ENCODE measurements around the gene STAM2.
"Not testable (repeated sequence)": the region's sequence is repeated elsewhere in the genome, so short reads cannot be mapped to it uniquely, and the experiment has no call there.

The STAM2 gene

DNA sequence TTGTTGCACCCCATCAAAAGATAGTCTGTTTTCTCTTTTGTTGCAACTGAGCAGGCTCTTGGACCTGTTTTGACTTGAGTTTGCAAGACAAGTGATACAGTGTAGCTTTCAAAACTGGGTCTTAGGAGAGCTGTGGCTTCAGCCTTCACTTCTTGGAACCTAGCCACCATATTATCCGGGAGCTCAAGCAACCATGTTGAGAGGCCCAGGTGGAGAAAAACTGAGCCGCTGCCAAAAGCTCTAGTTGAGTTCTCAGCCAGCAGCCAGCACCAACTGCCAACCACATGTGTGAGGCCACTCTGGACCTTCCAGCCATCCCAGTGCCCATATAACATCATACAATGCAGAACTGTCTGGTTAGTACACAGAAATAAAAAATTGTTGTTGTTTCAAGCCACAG, 82.1 kb downstream of the STAM2 start:
- TF ChIP-seq, protein P1, sequence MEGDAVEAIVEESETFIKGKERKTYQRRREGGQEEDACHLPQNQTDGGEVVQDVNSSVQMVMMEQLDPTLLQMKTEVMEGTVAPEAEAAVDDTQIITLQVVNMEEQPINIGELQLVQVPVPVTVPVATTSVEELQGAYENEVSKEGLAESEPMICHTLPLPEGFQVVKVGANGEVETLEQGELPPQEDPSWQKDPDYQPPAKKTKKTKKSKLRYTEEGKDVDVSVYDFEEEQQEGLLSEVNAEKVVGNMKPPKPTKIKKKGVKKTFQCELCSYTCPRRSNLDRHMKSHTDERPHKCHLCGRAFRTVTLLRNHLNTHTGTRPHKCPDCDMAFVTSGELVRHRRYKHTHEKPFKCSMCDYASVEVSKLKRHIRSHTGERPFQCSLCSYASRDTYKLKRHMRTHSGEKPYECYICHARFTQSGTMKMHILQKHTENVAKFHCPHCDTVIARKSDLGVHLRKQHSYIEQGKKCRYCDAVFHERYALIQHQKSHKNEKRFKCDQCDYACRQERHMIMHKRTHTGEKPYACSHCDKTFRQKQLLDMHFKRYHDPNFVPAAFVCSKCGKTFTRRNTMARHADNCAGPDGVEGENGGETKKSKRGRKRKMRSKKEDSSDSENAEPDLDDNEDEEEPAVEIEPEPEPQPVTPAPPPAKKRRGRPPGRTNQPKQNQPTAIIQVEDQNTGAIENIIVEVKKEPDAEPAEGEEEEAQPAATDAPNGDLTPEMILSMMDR (IDR thresholded peaks at IDR 0.05; ENCODE audit: insufficient read depth, low read length, poor library complexity, severe bottlenecking), result no peak

DNA sequence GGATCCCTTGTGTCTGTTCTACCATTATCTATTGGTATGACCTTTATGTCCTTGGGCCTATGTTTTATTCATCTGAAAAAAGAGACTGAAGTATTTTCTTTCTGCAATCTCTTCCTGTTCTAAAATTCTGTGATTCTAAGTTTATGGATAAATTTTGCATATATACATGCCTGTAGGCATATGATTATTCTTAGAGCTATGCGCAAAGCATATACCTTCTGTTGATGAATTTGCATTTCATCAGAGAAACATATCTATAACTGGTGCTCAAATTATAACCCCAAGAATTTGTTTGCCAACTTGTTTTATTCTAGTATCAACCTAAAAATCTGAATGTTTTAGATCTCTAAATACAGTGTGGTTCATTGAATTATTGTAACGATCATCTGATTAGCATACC, 83.5 kb downstream of the STAM2 start:
- TF ChIP-seq, protein P1 (IDR thresholded peaks at IDR 0.05; ENCODE audit: insufficient read depth, low read length, poor library complexity, severe bottlenecking), result no peak
- Histone ChIP-seq H3K4me3 (replicated peaks; ENCODE audit: low read depth, low read length) (no peak overlapping the region), H3K36me3 (ENCODE audit: control insufficient read depth, insufficient read depth, low read length) (no peaks in the 10 kb centered on the region; the same call in 1 of the 2 replicates), H3K27me3 (replicated peaks; ENCODE audit: control insufficient read depth, insufficient read depth, low read length) (no peaks in the 10 kb centered on the region)
- DNase-seq (ENCODE audit: extremely low read depth, insufficient read length), result no peak

More for the DNA sequence above, 82.1 kb downstream of the STAM2 start:
- H3K36me3 ChIP-seq (ENCODE audit: control insufficient read depth, insufficient read depth, low read length), result no peaks in the 10 kb centered on the region; the same call in 1 of the 2 replicates
- no peak for DNase-seq (ENCODE audit: extremely low read depth, insufficient read length)
- no peaks in the 10 kb centered on the region for H3K27me3 ChIP-seq (replicated peaks; ENCODE audit: control insufficient read depth, insufficient read depth, low read length)
- H3K4me3 ChIP-seq (replicated peaks; ENCODE audit: low read depth, low read length), result no peak overlapping the region

DNA sequence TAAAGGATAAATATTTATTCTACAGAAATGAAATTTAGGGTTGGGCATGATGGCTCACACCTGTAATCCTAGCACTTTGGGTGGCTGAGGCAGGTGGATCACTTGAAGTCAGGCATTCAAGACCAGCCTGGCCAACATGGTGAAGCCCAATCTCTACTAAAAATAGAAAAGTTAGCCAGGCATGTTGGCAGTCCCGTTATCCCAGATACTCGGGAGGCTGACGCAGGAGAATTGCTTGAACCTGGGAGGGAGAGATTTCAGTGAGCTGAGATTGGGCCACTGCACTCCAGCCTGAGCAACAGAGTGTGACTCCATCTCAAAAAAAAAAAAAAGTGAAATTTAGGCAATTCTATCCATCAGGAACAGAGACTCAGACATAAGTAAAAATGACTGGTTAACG, 84.8 kb downstream of the STAM2 start:
- H3K4me3 ChIP-seq (replicated peaks; ENCODE audit: low read depth, low read length); DNase-seq (ENCODE audit: extremely low read depth, insufficient read length); H3K27me3 ChIP-seq (replicated peaks; ENCODE audit: control insufficient read depth, insufficient read depth, low read length); H3K36me3 ChIP-seq (ENCODE audit: control insufficient read depth, insufficient read depth, low read length): not testable (repeated sequence)

DNA sequence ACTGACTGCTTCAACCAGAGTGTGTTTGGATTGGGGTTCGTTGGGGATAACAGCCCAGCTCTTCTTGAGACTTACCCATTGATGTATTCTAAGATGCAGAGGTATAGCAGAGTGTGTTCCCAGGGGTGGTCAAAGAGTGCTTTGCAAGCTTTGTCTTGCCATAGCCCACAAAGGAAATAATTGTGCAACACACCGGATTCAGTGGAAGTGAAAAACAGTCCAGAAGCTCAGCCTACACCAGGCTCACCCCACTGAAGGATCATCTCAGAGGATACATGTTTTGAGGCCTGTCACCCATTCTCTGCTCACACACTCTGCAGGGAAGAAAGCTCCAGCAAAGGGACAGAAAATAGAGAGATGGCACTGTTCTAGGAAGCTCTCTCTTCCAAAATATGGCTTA, 86.3 kb downstream of the STAM2 start:
- H3K4me3 ChIP-seq (replicated peaks; ENCODE audit: low read depth, low read length), result no peak overlapping the region
- H3K36me3 ChIP-seq (ENCODE audit: control insufficient read depth, insufficient read depth, low read length), result no peaks in the 10 kb centered on the region; the same call in 1 of the 2 replicates
- TF ChIP-seq, protein P1 (IDR thresholded peaks at IDR 0.05; ENCODE audit: insufficient read depth, low read length, poor library complexity, severe bottlenecking), result no peak
- DNase-seq (ENCODE audit: extremely low read depth, insufficient read length), result no peak
- H3K27me3 ChIP-seq (replicated peaks; ENCODE audit: control insufficient read depth, insufficient read depth, low read length), result no peaks in the 10 kb centered on the region

DNA sequence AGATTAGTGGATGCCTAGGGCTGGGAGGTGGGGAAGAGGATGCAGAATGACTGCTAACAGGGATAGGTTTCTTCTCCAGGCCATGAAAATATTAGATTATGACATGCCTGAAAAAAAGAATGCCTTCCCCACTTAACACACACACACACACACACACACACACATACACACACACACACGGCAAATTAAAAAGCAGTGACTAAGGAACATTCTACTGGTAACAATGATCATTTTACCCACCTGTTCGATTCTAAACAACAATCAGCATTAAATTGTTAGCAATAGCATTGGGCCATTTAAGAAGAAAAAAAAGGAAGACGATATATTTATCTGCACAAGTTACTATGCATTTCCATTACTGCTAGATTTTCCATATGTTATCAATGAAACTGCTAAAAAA, 87.6 kb downstream of the STAM2 start:
- Histone ChIP-seq H3K27me3 (replicated peaks; ENCODE audit: control insufficient read depth, insufficient read depth, low read length) (no peaks in the 10 kb centered on the region), H3K36me3 (ENCODE audit: control insufficient read depth, insufficient read depth, low read length) (no peaks in the 10 kb centered on the region; the same call in 1 of the 2 replicates), H3K4me3 (replicated peaks; ENCODE audit: low read depth, low read length) (no peak overlapping the region)
- no peak for DNase-seq (ENCODE audit: extremely low read depth, insufficient read length)
- TF ChIP-seq, protein P1 (IDR thresholded peaks at IDR 0.05; ENCODE audit: insufficient read depth, low read length, poor library complexity, severe bottlenecking), result no peak

DNA sequence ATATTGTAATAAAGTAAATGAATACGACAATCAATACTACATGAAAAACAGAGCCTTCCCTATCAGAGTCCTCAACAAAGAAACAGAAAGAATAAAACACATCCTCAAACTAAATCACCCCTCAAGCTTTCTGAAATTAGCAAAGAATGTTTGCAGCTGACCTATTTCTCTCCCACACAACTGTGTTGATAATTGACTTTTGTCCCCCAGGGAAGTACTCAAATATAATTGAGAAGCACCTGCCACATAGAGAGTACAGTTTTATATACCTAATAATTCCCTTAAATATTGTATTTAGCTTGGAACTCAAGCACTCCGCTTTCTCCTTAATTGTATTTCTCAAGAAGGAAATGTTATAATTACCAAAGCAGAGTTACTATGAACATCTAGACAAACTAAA, 89.3 kb downstream of the STAM2 start:
- DNase-seq (ENCODE audit: extremely low read depth, insufficient read length), result no peak
- Histone ChIP-seq H3K27me3 (replicated peaks; ENCODE audit: control insufficient read depth, insufficient read depth, low read length) (no peaks in the 10 kb centered on the region), H3K4me3 (replicated peaks; ENCODE audit: low read depth, low read length) (no peak overlapping the region), H3K36me3 (ENCODE audit: control insufficient read depth, insufficient read depth, low read length) (no peaks in the 10 kb centered on the region; the same call in 1 of the 2 replicates)
- TF ChIP-seq, protein P1 (IDR thresholded peaks at IDR 0.05; ENCODE audit: insufficient read depth, low read length, poor library complexity, severe bottlenecking), result no peak

Data from GM06990 (cell line).